PFSK-1 (cell line): ENCODE results near the gene MMUT.

Experiments
- POLR2AphosphoS5 ChIP-seq: IDR thresholded peaks from 2 replicates; pipeline ENCODE4 v1.6.1; 2012; ENCODE audit warnings: low read depth, mild to moderate bottlenecking, control low read depth, low read length, moderate library complexity
- TAF1 ChIP-seq: IDR thresholded peaks from 2 replicates; pipeline ENCODE4 v1.6.1; 2012; ENCODE audit warnings: low read length, control low read depth, borderline replicate concordance; ENCODE audit not compliant: insufficient read depth
- TF ChIP-seq, protein P1 (sequence below), 2 experiments: IDR thresholded peaks; 2 replicates each; pipeline versions ENCODE4 v1.6.1 to v1.8.0; 2011 to 2012; ENCODE audit warnings: low read depth in 2 of 2, low read length in 2 of 2, control low read depth in 1 of 2, inconsistent platforms in 1 of 2, mild to moderate bottlenecking in 1 of 2, moderate library complexity in 1 of 2; ENCODE audit not compliant: insufficient read depth in 1 of 2

DNA sequence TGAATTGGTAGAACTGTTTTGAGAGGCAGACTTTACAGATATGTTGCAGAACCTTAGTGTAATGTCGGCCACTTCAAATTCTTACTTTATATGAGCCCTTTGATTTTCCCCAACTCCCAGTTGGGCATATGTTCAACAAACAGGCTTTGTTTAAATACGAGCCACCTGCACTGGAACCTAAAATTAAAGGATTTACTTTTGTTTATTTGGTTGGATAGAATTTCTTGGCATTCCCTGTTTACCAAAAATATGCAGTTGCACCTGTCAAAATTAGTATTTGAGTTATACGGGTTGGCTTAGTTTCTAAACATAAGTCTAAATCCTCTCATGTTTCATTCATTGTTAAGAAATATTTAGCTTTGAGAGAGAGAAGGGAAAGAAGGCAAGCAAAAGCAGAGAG lies 34.3 kb upstream of the MMUT start:
- no peak for TF ChIP-seq TAF1
- no peak for TF ChIP-seq POLR2AphosphoS5
- TF ChIP-seq, protein P1, sequence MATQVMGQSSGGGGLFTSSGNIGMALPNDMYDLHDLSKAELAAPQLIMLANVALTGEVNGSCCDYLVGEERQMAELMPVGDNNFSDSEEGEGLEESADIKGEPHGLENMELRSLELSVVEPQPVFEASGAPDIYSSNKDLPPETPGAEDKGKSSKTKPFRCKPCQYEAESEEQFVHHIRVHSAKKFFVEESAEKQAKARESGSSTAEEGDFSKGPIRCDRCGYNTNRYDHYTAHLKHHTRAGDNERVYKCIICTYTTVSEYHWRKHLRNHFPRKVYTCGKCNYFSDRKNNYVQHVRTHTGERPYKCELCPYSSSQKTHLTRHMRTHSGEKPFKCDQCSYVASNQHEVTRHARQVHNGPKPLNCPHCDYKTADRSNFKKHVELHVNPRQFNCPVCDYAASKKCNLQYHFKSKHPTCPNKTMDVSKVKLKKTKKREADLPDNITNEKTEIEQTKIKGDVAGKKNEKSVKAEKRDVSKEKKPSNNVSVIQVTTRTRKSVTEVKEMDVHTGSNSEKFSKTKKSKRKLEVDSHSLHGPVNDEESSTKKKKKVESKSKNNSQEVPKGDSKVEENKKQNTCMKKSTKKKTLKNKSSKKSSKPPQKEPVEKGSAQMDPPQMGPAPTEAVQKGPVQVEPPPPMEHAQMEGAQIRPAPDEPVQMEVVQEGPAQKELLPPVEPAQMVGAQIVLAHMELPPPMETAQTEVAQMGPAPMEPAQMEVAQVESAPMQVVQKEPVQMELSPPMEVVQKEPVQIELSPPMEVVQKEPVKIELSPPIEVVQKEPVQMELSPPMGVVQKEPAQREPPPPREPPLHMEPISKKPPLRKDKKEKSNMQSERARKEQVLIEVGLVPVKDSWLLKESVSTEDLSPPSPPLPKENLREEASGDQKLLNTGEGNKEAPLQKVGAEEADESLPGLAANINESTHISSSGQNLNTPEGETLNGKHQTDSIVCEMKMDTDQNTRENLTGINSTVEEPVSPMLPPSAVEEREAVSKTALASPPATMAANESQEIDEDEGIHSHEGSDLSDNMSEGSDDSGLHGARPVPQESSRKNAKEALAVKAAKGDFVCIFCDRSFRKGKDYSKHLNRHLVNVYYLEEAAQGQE (IDR thresholded peaks at IDR 0.05; ENCODE audit: insufficient read depth in 1 of 2, low read depth in 2 of 2, low read length in 2 of 2) = no peak
